HG02759 (cell line): ENCODE measurements around the gene LCE2C.

Source experiments
- ATAC-seq: cut with Tn5 transposase; IDR thresholded peaks from one replicate; pipeline ENCODE4 v1.9.1; 2021; ENCODE audit warnings: mild to moderate bottlenecking, moderate library complexity; ENCODE audit not compliant: unreplicated experiment

LCE2C gene

DNA sequence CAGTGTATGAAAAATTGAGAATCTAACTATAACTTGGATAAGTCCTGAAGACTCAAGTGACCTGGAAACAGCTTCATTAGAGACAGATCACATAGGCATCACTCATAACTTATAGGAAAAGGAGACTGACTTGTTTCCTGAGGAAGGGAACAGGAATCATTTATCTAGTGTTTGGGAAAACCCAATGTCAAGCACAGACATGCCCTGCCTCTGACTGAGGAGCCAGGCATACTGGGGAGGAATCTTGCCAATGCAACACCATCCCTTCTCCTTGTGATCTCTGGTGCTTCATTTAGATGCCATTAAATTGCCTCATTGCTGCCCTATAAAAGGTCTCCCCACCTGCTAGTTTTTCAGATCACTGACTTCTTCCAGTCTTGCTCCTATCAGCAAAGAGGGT lies 43.2 kb downstream of the LCE2C start:
- ATAC-seq, result no peak

- no peak for ATAC-seq
Observed at GRCh38 chr1:152725261-152725660, 50.2 kb downstream of the LCE2C start.
